ENCODE data around the gene CFAP74.

CFAP74 gene

DNA sequence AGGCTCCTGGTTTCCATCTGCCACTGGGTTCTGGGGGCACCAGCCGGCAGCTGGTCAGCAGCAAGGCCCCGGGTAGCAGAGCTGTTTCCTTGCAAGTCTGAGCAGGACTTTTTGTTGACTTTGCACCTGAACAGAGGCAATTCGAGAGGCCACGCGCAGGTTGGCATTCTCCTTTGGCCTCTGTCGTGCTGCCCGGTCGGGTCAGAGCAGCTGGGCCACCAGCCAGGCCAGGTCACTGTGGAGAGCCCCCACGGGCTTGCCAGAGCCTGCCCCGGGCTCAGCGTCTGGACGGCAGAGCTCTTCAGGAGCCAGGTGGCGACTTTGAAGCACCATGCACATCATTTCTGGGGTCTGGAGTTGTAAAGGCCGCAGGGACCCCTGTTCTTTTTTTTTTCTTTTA is 56.1 kb downstream of the CFAP74 start:
- Histone ChIP-seq H3K23ac (ENCODE audit: low read length) (no peak overlapping the region), H2AK5ac (ENCODE audit: low read length) (no peak overlapping the region), H3K56ac (ENCODE audit: low read length) (no peak overlapping the region), H3K4ac (ENCODE audit: low read depth, low read length) (no peak overlapping the region), H3K9ac (ENCODE audit: low read length) (no peak overlapping the region), H3K36me3 (ENCODE audit: control insufficient read depth, insufficient read depth, low read length) (no peaks in the 10 kb centered on the region), H4K5ac (ENCODE audit: low read length) (no peak overlapping the region), H3K4me2 (ENCODE audit: low read length) (no peak overlapping the region), H3K18ac (ENCODE audit: low read length) (no peak overlapping the region), H2BK120ac (ENCODE audit: low read depth, low read length) (no peak overlapping the region), H2BK15ac (replicated peaks; ENCODE audit: low read depth) (no peak overlapping the region), H3K4me3 (ENCODE audit: low read length) (no peak overlapping the region), H3K4me1 (ENCODE audit: control insufficient read depth, low read depth, low read length) (no peaks in the 10 kb centered on the region), H3K79me1 (ENCODE audit: low read length) (no peaks in the 10 kb centered on the region), H2BK5ac (ENCODE audit: low read length) (no peak overlapping the region), H3K79me2 (ENCODE audit: control insufficient read depth, insufficient read depth, low read length) (no peaks in the 10 kb centered on the region), H3K27ac (ENCODE audit: low read depth, low read length) (no peak overlapping the region), H3K27me3 (ENCODE audit: insufficient read depth, low read length, poor library complexity) (no peaks in the 10 kb centered on the region), H4K8ac (ENCODE audit: low read depth, low read length) (no peak overlapping the region)
- DNase-seq = no peak
- no CpG with 5 or more reads among the region's 14 CpGs for WGBS (ENCODE audit: extremely low coverage, insufficient coverage, low lambda C conversion rate)

- no peak overlapping the region for H3K4ac ChIP-seq (ENCODE audit: low read depth, low read length)
- no peaks in the 10 kb centered on the region for H3K79me2 ChIP-seq (ENCODE audit: control insufficient read depth, insufficient read depth, low read length)
- no peak overlapping the region for H3K27ac ChIP-seq (ENCODE audit: low read depth, low read length)
- no peak overlapping the region for H3K56ac ChIP-seq (ENCODE audit: low read length)
- H3K23ac ChIP-seq (ENCODE audit: low read length) = no peak overlapping the region
- H2BK15ac ChIP-seq (replicated peaks; ENCODE audit: low read depth) = no peak overlapping the region
- H3K4me2 ChIP-seq (ENCODE audit: low read length) = no peak overlapping the region
- H2BK5ac ChIP-seq (ENCODE audit: low read length) = no peak overlapping the region
- no peak overlapping the region for H4K8ac ChIP-seq (ENCODE audit: low read depth, low read length)
- H3K4me3 ChIP-seq (ENCODE audit: low read length) = no peak overlapping the region
- no CpG with 5 or more reads among the region's 11 CpGs for WGBS (ENCODE audit: extremely low coverage, insufficient coverage, low lambda C conversion rate)
- no peak overlapping the region for H2AK5ac ChIP-seq (ENCODE audit: low read length)
- DNase-seq = no peak
- H3K79me1 ChIP-seq (ENCODE audit: low read length) = no peaks in the 10 kb centered on the region
- no peak overlapping the region for H3K18ac ChIP-seq (ENCODE audit: low read length)
- H4K5ac ChIP-seq (ENCODE audit: low read length) = no peak overlapping the region
- H3K4me1 ChIP-seq (ENCODE audit: control insufficient read depth, low read depth, low read length) = no peaks in the 10 kb centered on the region
- no peak overlapping the region for H3K9ac ChIP-seq (ENCODE audit: low read length)
- no peaks in the 10 kb centered on the region for H3K27me3 ChIP-seq (ENCODE audit: insufficient read depth, low read length, poor library complexity)
- no peaks in the 10 kb centered on the region for H3K36me3 ChIP-seq (ENCODE audit: control insufficient read depth, insufficient read depth, low read length)
- H2BK120ac ChIP-seq (ENCODE audit: low read depth, low read length) = no peak overlapping the region
Measured at GRCh38 chr1:1946540-1946939, 57.0 kb downstream of the CFAP74 start.

GRCh38 chr1:1945782-1946393 is 57.7 kb downstream of the CFAP74 start:
- H3K23ac ChIP-seq (ENCODE audit: low read length) = no peak overlapping the region
- H3K18ac ChIP-seq (ENCODE audit: low read length) = no peak overlapping the region
- H3K79me1 ChIP-seq (ENCODE audit: low read length) = no peaks in the 10 kb centered on the region
- no peak overlapping the region for H3K9ac ChIP-seq (ENCODE audit: low read length)
- no peak overlapping the region for H2BK15ac ChIP-seq (replicated peaks; ENCODE audit: low read depth)
- H3K27me3 ChIP-seq (ENCODE audit: insufficient read depth, low read length, poor library complexity) = no peaks in the 10 kb centered on the region
- no peaks in the 10 kb centered on the region for H3K36me3 ChIP-seq (ENCODE audit: control insufficient read depth, insufficient read depth, low read length)
- no peak overlapping the region for H3K27ac ChIP-seq (ENCODE audit: low read depth, low read length)
- H2BK5ac ChIP-seq (ENCODE audit: low read length) = no peak overlapping the region
- H3K79me2 ChIP-seq (ENCODE audit: control insufficient read depth, insufficient read depth, low read length) = no peaks in the 10 kb centered on the region
- no peak for DNase-seq
- no peak overlapping the region for H3K4me3 ChIP-seq (ENCODE audit: low read length)
- no peak overlapping the region for H2BK120ac ChIP-seq (ENCODE audit: low read depth, low read length)
- no peak overlapping the region for H3K56ac ChIP-seq (ENCODE audit: low read length)
- no peaks in the 10 kb centered on the region for H3K4me1 ChIP-seq (ENCODE audit: control insufficient read depth, low read depth, low read length)
- WGBS (ENCODE audit: extremely low coverage, insufficient coverage, low lambda C conversion rate) = no CpG with 5 or more reads among the region's 29 CpGs
- no peak overlapping the region for H3K4me2 ChIP-seq (ENCODE audit: low read length)
- H2AK5ac ChIP-seq (ENCODE audit: low read length) = no peak overlapping the region
- no peak overlapping the region for H3K4ac ChIP-seq (ENCODE audit: low read depth, low read length)
- H4K8ac ChIP-seq (ENCODE audit: low read depth, low read length) = no peak overlapping the region
- H4K5ac ChIP-seq (ENCODE audit: low read length) = no peak overlapping the region

GRCh38 chr1:1943834-1944570 is 59.6 kb downstream of the CFAP74 start:
- no peaks in the 10 kb centered on the region for H3K79me1 ChIP-seq (ENCODE audit: low read length)
- WGBS (ENCODE audit: extremely low coverage, insufficient coverage, low lambda C conversion rate) = no CpG with 5 or more reads among the region's 37 CpGs
- H2AK5ac ChIP-seq (ENCODE audit: low read length) = no peak overlapping the region
- no peak overlapping the region for H3K9ac ChIP-seq (ENCODE audit: low read length)
- no peak overlapping the region for H4K8ac ChIP-seq (ENCODE audit: low read depth, low read length)
- no peak overlapping the region for H2BK15ac ChIP-seq (replicated peaks; ENCODE audit: low read depth)
- H3K4me3 ChIP-seq (ENCODE audit: low read length) = no peak overlapping the region
- no peak overlapping the region for H3K18ac ChIP-seq (ENCODE audit: low read length)
- H2BK120ac ChIP-seq (ENCODE audit: low read depth, low read length) = no peak overlapping the region
- H3K36me3 ChIP-seq (ENCODE audit: control insufficient read depth, insufficient read depth, low read length) = no peaks in the 10 kb centered on the region
- H3K4ac ChIP-seq (ENCODE audit: low read depth, low read length) = no peak overlapping the region
- DNase-seq = peak; percentile 70
- no peak overlapping the region for H4K5ac ChIP-seq (ENCODE audit: low read length)
- H3K23ac ChIP-seq (ENCODE audit: low read length) = no peak overlapping the region
- no peaks in the 10 kb centered on the region for H3K4me1 ChIP-seq (ENCODE audit: control insufficient read depth, low read depth, low read length)
- no peaks in the 10 kb centered on the region for H3K27me3 ChIP-seq (ENCODE audit: insufficient read depth, low read length, poor library complexity)
- peak overlapping the region; percentile 40 for H3K56ac ChIP-seq (ENCODE audit: low read length)
- peak overlapping the region; percentile 34 for H3K4me2 ChIP-seq (ENCODE audit: low read length)
- no peak overlapping the region for H3K27ac ChIP-seq (ENCODE audit: low read depth, low read length)
- no peaks in the 10 kb centered on the region for H3K79me2 ChIP-seq (ENCODE audit: control insufficient read depth, insufficient read depth, low read length)
- H2BK5ac ChIP-seq (ENCODE audit: low read length) = no peak overlapping the region

- Histone ChIP-seq H3K23ac (ENCODE audit: low read length) (no peak overlapping the region), H3K27ac (ENCODE audit: low read depth, low read length) (no peak overlapping the region), H2BK120ac (ENCODE audit: low read depth, low read length) (no peak overlapping the region), H4K8ac (ENCODE audit: low read depth, low read length) (no peak overlapping the region), H3K9ac (ENCODE audit: low read length) (no peak overlapping the region), H3K4me2 (ENCODE audit: low read length) (no peak overlapping the region), H3K79me1 (ENCODE audit: low read length) (no peaks in the 10 kb centered on the region), H2BK5ac (ENCODE audit: low read length) (no peak overlapping the region), H4K5ac (ENCODE audit: low read length) (no peak overlapping the region), H3K4me3 (ENCODE audit: low read length) (no peak overlapping the region), H3K79me2 (ENCODE audit: control insufficient read depth, insufficient read depth, low read length) (no peaks in the 10 kb centered on the region), H3K4me1 (ENCODE audit: control insufficient read depth, low read depth, low read length) (no peaks in the 10 kb centered on the region), H3K4ac (ENCODE audit: low read depth, low read length) (no peak overlapping the region), H2BK15ac (replicated peaks; ENCODE audit: low read depth) (no peak overlapping the region), H3K18ac (ENCODE audit: low read length) (no peak overlapping the region), H2AK5ac (ENCODE audit: low read length) (no peak overlapping the region), H3K36me3 (ENCODE audit: control insufficient read depth, insufficient read depth, low read length) (no peaks in the 10 kb centered on the region), H3K27me3 (ENCODE audit: insufficient read depth, low read length, poor library complexity) (no peaks in the 10 kb centered on the region), H3K56ac (ENCODE audit: low read length) (no peak overlapping the region)
- DNase-seq = no peak
- WGBS (ENCODE audit: extremely low coverage, insufficient coverage, low lambda C conversion rate) = no CpG with 5 or more reads among the region's 45 CpGs
Measured at GRCh38 chr1:1942753-1943656, 60.6 kb downstream of the CFAP74 start.
